Stimulated activated CD8-positive, alpha-beta memory T cell treated with anti-CD3 and anti-CD28 coated beads, Interleukin-15, amount 100 ng/mL, for 48 hours (primary cell): ENCODE measurements around the gene CEACAM3.
A peak's percentile ranks its signal among the peaks of the same experiment; 100 is the strongest.
"Not testable (repeated sequence)": the region's sequence is repeated elsewhere in the genome, so short reads cannot be mapped to it uniquely, and the experiment has no call there.

Experiments
- DNase-seq, 2 donors: peaks; one replicate each; pipeline ENCODE4 v3.0.0-alpha.2; 2020; ENCODE audit warnings: low read depth in 2 of 2

Gene CEACAM3

GRCh38 chr19:41796362-41796761 lies at the start of gene CEACAM3:
Gene CEACAM3 (plus strand): TSS chr19:41796587. CDS start chr19:41796678, 91 bp downstream.
- DNase-seq, result no peak

GRCh38 chr19:41746593-41747227 lies 49.7 kb upstream of the CEACAM3 start:
- DNase-seq, result peak in 1 of 2 donors; percentile 16

GRCh38 chr19:41748012-41748411 lies 48.4 kb upstream of the CEACAM3 start:
- DNase-seq, result no peak

DNA sequence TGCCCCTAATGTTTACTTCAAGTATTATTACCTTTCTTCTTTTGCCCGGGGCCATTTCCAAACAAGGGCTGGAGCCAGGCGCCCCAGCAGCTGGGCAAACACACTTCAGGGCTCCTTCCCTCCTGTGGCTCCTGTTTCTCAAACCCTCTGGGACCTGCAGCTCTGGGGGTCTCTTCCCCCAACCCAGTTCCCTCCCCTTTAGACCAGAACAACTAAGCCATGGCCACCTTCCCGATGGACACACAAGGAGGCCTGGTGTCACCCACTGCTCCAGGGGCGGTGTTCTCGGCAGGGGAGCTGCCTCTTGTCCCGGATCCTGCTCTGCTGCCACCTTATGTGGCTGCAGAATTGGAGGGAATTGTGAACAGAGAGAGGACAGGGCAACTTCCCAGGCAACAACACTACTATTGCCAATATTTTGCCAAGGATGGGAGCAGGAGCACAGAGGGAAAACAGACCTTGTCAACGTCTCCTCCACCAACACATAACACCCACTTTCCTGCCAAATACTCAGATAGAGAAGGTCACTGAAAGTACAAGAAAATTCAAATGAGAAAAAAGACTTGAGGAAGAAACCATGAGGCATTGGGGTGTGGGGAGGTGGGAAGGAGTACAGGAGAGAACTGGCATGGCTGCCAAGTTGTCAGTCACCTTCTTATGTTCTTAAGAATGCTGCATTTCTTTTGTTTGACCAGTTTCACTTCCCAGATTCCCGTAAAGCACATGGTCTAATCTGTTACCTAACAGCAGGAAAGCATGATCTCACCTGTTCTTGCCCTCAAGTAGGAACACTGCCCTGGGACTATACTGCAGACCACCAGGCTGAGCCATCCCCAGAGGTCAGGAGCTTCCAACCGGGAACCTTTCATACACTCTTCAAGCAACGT lies 45.9 kb upstream of the CEACAM3 start:
- DNase-seq, result not testable (repeated sequence)

DNA sequence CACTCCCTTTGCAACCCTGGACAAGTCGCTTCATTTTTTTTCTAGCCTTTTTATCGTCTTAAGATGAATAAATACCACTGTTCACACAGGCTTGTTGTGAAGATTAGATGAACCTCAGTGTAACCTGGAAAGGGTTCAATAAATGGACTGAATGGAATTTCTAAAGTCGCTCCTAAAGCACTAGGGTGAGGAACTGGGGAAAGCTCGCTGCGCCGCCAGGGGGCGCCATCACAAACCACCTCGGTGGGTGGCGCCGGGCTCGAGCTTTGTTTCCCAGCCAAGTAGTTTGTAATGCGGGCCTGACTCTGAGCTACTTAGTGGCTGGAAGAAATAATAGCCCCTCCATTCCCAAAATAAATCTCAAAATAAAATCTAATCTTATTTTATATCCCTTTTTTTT lies 43.2 kb upstream of the CEACAM3 start:
- DNase-seq, result peak; percentile 44 to 48

DNA sequence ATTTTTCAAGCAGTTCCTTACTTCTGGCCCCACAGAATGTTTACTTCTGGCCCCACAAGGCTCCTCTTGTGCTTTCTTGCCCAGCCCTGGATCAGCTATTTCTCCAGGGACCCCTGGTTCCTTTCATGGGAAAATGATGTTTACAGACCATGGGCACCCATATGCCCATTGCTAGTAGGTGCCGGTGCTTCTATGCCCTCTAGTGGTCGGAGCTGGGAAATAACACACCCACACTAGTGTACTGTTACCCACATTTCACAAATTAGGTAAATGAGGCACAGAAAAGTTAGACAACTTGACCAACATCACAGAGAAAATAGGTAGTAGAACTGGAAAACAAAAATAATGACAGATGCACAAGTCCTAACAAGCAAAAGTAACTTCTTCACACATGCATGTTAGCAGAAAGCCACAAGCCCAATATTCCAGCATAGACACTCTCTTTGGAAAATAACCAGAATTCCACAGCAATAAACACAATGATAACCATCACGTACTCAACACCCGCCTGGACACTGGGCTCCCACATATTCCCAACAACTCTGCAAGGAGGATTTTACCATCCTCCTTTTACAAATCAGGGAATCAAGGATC lies 42.4 kb upstream of the CEACAM3 start:
- DNase-seq, result peak; percentile 44 to 45

DNA sequence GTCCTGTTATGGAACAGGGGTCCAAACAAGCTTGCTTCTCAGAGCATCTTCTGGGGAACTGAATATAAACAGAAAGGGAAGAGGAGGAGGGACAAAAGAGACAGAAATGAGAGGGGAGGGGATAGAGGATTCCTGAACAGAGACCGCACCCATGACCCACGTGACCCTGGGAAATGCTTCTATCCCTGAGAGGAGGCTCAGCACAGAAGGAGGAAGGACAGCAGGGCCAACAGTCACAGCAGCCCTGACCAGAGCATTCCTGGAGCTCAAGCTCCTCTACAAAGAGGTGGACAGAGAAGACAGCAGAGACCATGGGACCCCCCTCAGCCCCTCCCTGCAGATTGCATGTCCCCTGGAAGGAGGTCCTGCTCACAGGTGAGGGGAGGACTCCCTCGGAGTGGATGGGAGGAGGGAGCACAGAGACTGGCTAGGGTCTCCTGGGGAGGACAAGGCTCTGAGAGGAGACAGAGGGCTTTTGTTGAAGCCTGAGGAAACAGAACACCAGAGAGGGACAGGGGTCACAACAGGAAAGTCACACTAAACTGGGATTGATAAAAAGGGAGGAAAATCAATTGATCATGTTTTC lies 41.0 kb upstream of the CEACAM3 start, which contains the start of gene CEACAM6:
Gene CEACAM6 (plus strand): TSS at position 203 of the 586 bp plus-strand sequence. CDS start 109 bp downstream, at position 312.
- DNase-seq, result no peak

DNA sequence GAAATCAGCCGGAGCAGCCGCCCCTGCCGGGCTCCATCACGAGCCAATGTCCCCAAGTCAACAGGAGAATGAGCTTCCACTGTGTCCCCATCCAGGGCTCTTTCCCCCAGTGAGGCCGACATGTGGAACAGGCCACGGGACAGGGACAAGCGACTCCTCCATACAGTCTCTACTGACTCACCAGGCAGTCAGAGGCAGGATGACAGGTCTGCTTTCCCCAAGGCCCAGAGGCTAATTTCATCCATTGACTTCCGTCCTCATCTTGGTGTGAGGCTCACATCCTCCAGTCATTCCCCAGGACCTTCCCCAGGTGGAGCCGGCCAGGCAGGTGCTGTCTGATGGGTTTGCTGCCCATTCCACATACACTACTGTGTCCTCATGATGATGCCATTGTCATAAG lies 37.5 kb upstream of the CEACAM3 start:
- no peak for DNase-seq

DNA sequence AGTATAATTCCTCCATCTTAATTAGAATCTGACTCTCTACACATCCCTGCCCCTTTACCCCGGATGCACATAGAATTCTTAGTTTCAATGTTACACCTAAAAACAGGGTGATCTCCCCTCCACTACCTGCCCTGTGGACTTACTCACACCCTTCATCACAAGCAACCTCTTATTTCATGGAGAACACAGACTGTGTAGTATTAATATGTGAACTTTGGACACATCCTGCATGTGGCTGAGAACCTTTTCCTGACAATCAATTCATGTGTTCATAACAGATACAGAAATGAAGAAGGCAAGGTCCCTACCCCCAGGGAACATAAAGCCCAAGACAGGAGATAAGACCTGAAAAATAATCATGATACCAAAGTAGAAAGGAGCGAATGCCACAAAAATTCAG lies 29.3 kb upstream of the CEACAM3 start:
- DNase-seq, result no peak

GRCh38 chr19:41768105-41768504 lies 28.3 kb upstream of the CEACAM3 start:
- not testable (repeated sequence) for DNase-seq

DNA sequence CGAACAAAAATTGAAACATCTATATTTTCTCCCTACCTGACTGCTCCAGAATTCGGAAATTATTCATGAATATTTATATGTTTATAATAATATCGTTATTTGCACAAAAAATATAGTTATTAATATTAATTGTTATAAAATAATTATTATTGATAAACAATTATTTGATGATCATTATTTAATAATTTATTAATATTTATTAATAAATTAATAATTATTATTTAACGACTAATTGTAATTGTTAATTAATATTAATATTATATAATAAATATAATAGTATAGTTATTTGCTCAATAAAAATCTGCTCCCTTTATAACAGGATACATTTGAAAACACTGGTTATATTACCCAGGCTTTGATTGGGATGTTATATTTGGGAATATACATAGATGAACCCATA lies 26.8 kb upstream of the CEACAM3 start:
- no peak for DNase-seq

DNA sequence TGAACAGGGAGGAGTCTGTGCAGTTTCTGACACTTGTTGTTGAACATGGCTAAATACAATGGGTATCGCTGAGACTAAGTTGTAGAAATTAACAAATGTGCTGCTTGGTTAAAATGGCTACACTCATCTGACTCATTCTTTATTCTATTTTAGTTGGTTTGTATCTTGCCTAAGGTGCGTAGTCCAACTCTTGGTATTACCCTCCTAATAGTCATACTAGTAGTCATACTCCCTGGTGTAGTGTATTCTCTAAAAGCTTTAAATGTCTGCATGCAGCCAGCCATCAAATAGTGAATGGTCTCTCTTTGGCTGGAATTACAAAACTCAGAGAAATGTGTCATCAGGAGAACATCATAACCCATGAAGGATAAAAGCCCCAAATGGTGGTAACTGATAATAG lies 25.0 kb upstream of the CEACAM3 start:
- DNase-seq, result no peak

DNA sequence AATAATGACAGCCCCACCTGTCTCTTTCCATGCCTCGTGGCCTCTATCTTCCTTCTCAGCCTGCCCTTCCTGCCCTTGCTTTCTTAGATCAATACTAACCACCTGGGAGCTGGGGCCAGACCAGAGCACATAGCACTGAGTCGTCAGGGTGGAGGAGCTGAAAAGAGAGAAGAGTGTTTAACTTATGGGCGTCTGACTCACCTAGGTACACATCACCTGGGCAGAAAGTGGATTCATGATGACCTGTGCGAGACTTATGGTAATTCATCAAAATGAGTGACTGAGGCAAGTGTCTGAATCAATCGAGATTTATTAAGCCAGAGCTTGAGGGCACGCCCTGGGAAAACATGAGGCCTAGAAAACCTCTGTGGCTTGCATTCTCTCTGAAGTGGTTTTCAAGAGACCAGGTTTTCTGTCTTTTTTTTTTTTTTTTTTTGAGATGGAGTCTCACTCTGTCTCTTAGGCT lies 21.8 kb upstream of the CEACAM3 start:
- DNase-seq, result peak; percentile 27 to 28

GRCh38 chr19:41776700-41777099 lies 19.7 kb upstream of the CEACAM3 start:
- no peak for DNase-seq

- no peak for DNase-seq
Measured at GRCh38 chr19:41783612-41784011, 12.8 kb upstream of the CEACAM3 start.

GRCh38 chr19:41784312-41784711 lies 12.1 kb upstream of the CEACAM3 start:
- DNase-seq, result no peak

- no peak for DNase-seq
Measured at GRCh38 chr19:41784743-41785142, 11.6 kb upstream of the CEACAM3 start.

DNA sequence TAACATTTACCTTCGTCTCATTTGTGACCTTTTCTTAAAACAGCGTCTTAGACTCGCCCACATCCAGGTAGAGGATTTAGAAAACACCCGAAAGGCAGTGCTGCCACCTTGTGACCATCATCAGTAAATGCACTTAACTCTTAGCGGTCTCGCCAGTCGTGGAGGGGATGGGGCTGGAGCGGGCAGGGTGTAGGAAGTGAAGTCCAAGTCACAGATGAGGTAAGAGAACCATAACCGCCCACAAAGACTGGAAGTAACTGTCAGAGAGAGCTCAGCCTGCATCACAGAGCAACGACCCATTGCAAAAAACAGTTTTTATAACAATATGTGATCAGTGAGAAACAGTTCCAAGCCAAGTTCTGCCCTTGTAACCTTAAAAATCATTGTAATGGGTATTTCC lies 10.7 kb upstream of the CEACAM3 start:
- peak; percentile 45 to 50 for DNase-seq

- DNase-seq, result no peak
Measured at GRCh38 chr19:41787055-41787454, 9.3 kb upstream of the CEACAM3 start.

- DNase-seq, result not testable (repeated sequence)
Measured at GRCh38 chr19:41788518-41788917, 7.9 kb upstream of the CEACAM3 start.

DNA sequence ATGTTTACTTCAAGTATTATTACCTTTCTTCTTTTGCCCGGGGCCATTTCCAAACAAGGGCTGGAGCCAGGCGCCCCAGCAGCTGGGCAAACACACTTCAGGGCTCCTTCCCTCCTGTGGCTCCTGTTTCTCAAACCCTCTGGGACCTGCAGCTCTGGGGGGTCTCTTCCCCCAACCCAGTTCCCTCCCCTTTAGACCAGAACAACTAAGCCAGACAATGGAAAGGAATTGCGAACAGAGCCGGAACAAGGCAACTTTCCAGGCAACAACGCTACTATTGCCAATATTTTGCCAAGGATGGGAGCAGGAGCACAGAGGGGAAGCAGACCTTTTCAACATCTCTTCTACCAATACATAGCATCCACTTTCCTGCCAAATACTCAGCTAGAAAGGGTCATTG lies 7.3 kb upstream of the CEACAM3 start:
- DNase-seq, result not testable (repeated sequence)
